DMS79 (cell line): Measurements from ENCODE around the gene ZNF318.
"Not testable (repeated sequence)": the region's sequence is repeated elsewhere in the genome, so short reads cannot be mapped to it uniquely, and the experiment has no call there.

Source experiments
- DNase-seq: peaks from one replicate; lab custom pipeline; 2025; lab: John Stamatoyannopoulos, UW

ZNF318 gene, protein sequence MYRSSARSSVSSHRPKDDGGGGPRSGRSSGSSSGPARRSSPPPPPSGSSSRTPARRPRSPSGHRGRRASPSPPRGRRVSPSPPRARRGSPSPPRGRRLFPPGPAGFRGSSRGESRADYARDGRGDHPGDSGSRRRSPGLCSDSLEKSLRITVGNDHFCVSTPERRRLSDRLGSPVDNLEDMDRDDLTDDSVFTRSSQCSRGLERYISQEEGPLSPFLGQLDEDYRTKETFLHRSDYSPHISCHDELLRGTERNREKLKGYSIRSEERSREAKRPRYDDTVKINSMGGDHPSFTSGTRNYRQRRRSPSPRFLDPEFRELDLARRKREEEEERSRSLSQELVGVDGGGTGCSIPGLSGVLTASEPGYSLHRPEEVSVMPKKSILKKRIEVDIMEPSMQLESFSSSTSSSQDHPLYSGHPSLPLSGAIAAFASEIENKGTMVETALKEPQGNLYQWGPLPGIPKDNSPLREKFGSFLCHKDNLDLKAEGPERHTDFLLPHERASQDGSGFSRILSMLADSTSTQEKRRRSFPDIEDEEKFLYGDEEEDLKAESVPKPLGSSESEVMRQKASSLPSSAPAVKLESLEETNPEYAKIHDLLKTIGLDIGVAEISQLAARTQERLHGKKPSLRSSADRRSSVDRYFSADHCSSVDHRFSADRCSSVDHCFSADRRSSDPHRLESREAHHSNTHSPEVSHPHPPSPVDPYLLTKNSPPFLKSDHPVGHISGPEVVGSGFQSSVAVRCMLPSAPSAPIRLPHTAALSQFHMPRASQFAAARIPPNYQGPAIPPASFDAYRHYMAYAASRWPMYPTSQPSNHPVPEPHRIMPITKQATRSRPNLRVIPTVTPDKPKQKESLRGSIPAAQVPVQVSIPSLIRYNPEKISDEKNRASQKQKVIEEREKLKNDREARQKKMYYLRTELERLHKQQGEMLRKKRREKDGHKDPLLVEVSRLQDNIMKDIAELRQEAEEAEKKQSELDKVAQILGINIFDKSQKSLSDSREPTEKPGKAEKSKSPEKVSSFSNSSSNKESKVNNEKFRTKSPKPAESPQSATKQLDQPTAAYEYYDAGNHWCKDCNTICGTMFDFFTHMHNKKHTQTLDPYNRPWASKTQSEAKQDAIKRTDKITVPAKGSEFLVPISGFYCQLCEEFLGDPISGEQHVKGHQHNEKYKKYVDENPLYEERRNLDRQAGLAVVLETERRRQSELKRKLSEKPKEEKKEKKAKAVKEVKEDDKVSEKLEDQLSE (N-terminal part only)

DNA sequence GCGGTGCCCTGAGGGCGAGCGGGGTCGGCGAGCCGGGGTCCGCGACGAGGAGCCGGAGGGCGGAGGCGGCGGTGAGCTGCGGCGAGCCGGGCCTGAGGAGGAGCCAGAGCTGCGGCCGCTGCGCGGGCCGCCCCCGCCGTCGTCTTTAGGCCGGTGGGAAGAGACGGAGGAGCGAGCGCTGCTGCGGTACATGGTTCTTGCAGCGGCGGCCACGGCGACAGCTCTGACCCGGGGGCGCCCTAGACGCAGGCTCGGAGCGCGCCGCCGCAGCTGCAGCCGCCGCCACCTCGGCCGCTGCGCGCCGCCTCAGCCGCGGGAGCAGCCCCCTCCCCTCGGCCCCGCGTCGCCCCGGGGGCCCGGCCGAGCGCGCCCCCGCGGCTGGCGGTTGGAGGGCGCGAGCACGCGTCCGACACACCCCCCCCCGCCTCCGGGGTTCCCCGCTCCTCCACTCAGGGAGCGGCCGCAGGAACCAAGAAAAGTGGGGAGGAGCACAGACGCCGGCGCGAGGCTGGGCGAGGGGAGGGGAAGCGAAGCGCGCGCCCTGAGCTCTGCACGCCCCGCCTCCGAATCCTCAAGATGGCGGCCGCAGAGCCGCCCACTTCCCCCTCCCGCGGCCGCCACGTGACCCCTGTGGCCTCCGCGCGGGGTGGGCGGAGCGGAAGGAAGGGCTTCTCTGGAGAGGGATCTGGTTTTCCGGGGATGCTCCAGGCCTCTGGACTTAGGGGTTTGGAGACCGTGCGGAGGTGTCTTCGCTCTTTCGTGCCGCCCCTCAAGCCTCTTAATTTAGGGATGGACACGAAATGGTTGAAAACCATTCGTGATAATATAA is at the start of gene ZNF318:
ZNF318 (minus strand) TSS at position 474 of the 829 bp plus-strand sequence; CDS start at position 192, 282 bp downstream.
- DNase-seq: peak; percentile 93

DNA sequence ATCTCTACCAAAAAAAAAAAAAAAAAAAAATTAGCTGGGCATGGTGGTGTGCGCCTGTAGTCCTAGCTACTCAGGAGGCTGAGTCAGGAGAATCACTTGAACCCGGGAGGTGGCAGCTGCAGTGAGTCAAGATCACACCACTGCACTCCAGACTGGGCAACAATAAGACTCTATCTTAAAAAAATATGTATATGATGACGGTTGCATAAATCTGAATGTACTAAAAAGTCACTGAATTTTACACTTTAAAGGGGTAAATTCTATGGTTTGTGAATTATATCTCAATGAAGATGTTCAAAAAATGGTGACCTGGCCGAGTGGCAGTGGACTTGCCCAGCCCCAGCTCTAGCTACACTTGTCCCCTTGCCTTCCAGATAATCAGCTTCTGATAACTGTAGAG is 47.5 kb upstream of the ZNF318 start:
- DNase-seq: no peak

DNA sequence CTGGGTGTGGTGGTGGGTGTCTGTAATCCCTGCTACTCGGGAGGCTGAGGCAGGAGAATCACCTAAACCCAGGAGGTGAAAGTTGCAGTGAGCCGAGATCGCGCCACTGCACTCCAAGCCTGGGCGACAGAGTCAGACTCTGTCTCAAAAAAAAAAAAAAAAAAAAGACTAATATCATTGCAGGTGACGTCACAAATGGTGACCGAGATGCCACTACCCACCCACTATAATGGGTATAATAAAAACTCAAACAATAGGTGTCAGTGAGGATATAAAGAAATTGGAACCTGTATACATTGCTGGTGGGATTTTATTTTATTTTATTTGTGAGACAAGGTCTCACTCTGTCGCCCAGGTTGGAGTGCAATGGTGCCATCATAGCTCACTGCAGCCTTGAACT is 45.8 kb upstream of the ZNF318 start:
- DNase-seq: not testable (repeated sequence)

DNA sequence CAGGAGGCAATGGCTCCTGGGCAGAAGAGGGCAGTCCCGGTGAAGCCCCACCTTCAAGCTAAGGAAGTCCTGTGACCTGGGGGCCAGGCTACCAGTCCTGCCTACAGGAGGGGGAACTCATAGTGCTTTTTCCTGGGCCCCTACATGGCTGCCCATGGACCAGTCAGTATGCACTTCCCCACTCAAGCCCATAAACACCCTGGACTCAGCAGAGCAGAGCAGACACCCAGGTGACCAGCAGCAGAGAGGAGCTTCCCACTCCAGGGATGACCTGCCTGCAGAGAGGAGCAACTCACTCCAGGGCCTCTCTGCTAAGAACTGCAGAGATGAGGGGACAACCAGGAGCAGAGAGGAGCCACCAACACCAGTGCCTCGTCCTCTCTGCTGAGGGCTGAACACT is 43.6 kb upstream of the ZNF318 start:
- DNase-seq: no peak

DNA sequence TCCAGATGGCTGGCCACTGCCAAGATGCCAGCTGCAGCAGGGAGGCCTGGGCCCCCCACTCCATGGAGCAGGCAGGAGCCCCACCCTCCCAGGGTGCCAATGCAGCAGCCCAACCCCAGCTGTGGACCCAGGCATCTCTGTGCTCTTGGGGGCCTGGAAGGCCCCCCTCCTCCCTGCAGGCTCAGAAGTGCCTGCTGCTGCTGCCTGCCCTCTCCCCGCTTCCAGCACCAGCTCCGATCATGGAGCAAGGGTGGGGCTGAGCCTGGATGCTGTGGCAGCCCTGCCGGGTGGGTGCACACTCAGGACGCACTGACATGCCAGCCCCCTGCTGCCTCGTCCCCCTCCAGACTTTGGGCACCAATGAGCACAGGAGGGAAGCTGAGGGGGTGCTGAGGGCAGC is 43.1 kb upstream of the ZNF318 start:
- no peak for DNase-seq

DNA sequence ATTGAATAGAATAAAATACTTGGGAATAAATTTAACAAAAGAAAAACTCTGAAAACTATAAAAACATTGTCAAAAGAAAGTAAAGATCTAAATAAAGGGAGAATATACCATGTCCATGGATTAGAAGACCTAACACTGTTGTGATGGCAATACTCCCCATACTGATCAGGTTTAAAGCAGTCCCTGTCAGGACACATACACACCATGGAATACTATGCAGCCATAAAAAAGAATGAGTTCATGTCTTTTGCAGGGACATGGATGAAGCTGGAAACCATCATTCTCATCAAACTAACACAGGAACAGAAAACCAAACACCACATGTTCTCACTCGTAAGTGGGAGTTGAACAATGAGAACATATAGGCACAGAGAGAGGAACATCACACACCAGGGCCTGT is 41.3 kb upstream of the ZNF318 start:
- not testable (repeated sequence) for DNase-seq

DNA sequence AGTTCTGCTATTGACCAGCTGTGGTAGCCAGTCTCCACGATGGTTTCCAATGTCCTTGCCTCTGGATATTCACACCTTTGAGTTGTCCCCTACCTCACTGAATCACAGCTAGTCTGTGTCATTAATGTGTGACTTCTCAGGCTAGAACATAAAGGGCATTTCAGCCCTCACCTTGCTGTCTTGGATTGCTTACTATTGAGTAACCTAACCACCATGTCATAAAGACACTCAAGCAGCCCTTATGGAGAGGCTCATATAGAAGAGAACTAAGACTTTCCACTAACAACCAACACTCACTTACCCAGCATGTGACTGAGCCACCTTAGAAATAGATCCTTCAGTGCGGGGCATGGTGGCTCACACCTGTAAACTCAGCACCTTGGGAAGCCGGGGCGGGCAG is 38.8 kb upstream of the ZNF318 start:
- DNase-seq: no peak

DNA sequence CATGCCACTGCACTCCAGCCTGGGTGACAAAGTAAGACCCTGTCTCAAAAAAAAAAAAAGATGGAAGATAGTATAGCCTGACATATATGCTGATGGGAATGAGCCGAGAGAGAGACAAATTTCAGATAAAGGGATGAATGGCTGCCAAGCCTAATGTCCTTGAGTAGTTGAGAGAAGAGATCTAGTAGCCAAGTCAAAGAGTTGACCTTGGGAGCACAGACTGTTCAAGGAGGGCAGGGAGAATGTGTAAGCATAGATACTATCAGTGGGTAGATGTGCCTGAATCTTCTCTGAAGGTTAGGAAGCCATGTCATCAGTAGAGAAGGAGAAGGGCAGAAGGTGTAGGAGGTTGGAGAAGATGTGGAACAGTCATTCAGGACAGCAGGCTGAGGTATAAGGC is 37.8 kb upstream of the ZNF318 start:
- DNase-seq: no peak

DNA sequence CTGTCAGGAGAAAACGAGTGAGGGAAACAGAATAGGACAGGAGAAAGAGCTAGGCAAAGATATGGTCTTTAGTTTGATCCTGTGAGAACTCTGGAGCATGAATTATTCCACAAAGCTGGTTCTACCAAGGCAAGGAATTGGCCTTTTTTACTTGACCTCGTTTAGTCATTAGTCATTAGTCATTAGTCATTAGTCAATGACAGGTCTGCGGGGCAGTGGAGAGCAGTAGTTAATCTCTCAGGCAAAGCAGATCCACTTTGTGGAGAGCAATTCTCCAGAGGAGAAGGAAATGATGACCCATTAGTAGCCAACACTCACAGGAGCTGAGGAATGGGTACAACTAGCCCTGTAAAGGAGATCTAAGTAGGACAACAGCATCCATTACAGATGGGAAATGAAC is 35.9 kb upstream of the ZNF318 start:
- DNase-seq: no peak

DNA sequence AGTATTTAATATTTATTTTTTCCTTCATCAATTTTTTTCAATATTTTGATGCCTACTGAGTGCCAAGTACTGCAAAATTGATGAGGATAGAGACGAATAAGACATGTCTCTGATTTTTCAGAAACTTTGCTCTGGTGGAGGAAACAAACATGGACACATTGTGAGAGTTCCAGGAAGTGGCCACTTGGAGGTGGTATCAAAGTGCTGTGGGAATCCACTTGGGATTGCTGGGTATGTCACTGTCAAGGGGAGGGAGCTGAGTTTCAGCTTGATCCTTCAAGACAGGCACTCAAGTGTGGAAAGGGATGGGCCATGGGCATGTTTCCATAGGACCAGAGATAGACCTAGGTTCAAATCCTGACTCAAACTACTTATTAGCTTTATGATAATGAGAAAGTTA is 33.4 kb upstream of the ZNF318 start:
- no peak for DNase-seq

DNA sequence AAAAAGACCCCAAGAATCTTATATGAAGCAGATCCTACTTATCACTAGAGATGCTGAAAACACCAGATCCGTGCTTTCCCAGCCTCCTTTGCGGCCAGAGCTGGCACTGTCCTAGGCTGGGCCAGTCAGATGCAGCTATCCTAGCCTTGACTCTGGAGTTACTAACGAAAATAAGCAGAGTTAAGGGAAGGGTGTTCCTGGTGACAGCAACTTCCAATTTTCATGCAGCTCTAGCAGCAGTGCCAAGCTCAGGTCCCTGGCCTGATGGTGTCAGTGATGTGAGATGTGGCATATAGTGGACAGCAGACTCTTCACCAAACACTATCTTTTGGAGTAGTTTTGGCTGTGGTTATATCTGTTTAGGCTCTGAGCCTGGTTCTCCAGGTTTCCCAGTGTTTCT is 32.3 kb upstream of the ZNF318 start:
- no peak for DNase-seq

DNA sequence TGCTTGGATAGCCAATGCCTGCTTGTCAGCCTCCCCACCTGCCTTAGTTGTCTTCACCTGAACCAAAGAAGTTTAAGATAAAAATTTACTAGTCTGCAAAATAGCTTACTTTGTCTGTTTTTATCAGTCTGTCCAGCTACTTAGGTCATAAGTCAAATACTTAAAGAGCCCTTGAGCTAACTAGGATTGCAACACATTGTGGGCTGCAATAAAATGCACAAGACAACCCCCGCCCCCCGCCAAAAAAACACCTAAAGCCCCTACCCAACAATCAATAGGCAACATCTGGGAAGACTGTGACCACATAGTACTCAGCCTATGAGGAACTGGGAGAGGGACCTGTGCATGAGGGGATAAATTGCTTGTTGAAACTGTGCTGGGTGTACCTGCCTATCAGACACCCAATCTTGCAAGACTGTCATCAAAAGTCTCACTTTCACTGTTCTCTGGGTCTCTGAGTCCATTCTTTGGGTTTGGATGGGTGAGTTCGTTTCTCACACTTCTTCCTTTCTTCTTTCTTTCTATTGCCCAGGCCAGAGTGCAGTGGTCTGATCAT is 30.6 kb upstream of the ZNF318 start:
- DNase-seq: no peak

DNA sequence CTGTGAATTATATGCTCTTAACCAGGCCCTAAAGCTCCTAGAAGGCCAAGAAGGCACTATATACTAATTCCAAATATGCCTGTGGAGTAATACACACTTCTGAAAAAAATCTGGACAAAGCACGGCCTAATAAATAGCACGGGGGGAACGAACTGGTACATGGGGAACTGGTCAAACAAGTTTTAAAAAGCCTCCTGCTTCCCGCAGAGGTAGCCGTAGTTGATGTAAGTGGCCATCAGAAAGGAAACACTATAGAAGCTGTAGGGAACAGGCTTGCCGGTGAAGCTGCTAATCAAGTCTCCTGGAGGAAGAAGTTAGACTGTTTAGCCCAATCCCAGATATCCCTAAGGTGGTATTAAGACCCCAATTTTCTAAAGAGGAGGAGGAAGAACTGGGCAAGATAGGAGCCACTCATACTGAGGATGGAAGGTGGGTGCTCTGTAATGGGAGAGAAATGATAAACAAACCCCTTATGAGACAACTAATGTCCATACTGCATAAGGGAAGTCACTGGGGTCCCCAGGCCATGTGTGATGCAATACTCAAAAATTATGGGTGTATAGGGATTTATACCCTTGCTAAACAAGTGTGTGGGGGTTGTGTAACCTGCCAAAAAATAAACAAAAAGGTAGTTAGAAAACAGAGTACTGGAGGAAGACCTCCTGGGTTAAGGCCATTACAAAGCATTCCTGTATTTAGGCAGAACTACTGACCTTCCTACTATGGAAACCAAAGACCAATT is 27.1 kb upstream of the ZNF318 start:
- peak; percentile 46 for DNase-seq

DNA sequence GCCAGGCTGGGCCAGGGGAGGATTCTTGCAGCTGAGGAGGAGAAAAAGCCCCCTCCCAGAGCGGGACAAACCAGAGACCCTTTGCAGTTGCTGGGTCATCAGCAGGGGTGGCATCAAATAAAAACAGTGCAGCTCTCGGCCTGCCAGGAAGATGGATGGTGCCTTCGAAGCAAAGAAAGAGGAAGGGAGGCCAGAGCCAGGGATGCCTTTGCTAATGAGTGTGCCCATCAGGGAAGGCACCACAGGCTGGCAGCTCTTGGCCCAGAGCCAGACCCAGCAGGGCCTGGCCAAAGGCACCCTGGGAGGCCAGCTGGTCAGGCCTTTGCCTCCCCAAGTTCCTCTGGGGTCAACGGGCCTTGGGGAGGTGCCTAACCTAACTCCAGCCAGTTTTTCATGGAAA is 26.3 kb upstream of the ZNF318 start:
- no peak for DNase-seq

DNA sequence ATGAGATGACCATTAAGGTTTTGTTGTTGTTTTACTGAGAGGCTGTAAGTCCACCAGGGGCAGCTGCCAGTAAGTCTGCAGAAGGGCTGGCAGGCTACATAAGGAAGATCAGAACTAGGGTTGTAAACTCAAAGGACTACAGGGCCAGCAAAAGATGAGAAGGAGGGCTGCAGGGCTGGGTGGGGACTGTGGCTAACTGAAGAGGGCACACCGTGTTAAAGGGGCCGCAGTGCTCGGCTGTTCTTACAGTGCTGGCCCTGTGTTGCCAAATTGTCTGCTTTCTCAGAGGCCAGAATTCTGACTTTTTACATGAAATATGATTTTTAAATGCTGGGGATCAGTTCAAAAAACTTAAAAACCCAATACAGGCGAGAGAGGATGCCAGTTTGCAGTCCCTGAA is 25.5 kb upstream of the ZNF318 start:
- no peak for DNase-seq

DNA sequence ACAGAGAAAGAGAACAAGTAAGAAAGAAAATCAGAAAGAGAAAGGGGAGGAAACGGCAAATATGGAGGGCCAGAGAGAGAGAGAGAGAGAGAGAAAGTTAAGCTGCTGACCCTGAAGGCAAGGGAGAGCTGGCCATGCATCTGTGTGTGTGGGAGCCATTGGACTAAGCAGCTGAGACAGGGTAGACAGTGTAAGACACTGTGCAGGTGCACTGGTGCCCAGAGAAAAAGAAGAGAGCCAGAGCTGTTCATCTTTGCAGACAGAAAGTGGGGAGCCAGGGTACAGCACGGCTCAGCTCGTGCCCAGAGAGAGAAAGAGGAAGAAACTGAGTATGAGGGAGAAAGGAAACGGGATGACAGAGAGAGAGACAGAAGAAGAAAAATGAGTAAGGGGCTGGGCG is 24.2 kb upstream of the ZNF318 start:
- no peak for DNase-seq

DNA sequence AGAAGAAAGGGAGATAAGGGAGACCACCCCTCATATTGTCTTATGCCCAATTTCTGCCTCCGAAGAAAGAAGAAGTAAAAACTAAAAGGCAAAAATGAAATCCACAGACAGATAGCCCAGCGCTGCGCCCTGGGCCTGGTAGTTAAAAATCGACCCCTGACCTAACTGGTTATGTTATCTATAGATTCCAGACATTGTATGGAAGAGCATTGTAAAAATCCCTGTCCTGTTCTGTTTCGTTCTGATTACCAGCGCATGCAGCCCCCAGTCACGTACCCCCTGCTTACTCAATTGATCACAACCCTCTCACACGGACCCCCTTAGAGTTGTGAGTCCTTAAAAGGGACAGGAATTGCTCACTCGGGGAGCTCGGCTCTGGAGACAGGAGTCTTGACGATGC is 23.7 kb upstream of the ZNF318 start:
- DNase-seq: not testable (repeated sequence)

DNA sequence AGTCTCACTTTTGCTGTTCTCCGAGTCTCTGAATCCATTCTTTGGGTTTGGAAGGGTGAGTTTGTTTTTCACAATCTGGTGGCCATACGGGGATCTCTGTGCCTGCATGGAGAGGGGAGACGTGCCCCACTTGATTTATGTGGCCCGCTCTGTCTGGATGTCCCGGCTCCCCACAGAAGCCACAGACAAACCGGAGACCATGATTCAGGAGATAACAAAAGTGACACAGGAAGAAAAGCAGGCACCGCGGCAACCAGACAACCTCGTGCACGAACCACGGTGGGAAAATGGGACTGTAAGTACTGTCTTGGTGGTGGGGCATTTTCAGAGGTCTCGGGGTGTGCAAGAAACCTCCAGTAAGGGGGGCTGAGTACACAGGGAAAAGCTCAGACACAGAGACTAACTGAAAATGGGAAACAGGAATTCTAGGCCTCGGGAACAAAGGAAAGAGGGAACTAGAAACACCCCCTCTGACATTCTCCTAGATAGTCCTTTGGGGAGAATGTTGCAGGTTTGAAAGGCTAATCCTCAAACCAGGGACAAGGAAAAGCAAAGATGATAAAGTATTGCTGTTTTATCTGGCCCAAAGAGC is 22.1 kb upstream of the ZNF318 start:
- no peak for DNase-seq

DNA sequence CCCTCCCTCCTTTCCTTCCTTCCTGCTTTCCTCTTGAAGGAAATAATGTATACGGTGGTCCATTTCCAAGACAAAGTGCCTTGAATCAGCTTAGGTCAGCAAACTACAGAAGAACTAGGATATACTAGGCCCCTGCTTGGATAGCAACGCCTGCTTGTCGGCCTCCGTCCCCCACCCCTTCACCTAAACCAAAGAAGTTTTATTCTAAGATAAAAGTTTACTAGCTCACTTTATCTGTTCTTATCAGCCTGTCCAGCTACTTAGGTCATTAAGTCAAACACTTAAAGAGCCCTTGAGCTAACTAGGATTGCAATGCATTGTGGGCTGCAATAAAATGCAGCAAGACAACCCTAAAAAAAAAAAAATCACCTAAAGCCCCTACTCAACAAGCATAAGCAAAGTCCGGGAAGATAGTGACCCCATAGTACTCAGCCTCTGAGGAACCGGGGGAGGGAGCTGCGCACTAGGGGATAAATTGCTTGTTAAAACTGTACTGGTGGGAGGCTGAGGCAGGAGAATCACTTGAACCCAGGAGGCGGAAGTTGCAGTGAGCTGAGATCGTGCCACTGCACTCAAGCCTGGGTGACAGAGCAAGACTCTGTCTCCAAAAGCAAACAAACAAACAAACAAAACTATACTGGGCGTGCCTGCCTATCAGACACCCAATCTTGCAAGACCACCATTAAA is 21.4 kb upstream of the ZNF318 start:
- not testable (repeated sequence) for DNase-seq
